LoVo (cell line): ENCODE data around the gene APBA2.
"Not testable (repeated sequence)": the region's sequence is repeated elsewhere in the genome, so short reads cannot be mapped to it uniquely, and the experiment has no call there.

Experiments
- DNase-seq: peaks from one replicate; pipeline ENCODE4 v3.0.0-alpha.2; 2016; ENCODE audit warnings: low spot score

The APBA2 gene

DNA sequence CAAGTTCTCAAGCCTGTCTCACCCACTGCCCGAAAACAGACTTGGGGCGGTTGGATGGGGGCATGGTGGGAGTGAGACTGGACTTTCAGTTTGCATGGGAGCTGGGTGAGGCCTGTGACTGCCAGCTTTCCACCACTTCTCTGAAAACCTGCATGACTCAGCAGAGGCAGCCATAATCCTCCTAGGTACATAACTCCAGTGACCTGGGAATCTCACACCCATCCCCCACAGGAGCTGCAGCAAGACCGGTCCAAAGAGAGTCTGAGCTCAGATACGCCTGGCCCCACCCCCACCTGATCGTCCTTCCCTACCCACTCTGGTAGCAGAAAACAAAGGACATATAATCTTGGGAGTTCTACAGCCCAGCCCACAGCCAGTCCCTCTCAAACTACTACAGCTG, 276.6 kb downstream of the APBA2 start:
- no peak for DNase-seq

DNA sequence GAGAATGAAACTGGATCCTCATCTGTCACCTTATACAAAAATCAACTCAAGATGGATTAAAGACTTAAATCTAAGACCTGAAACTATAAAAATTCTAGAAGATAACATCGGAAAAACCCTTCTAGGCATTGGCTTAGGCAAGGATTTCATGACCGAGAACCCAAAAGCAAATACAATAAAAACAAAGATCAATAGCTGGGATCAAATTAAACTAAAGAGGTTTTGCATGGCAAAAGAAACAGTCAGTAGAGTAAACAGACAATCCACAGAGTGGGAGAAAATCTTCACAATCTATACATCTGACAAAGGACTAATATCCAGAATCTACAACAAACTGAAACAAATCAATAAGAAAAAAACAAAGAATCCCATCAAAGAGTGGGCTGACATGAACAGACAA, 281.3 kb downstream of the APBA2 start:
- DNase-seq, result not testable (repeated sequence)
